ENCODE results near the gene HOXA2. TPM values are rescaled to one million over a fixed set of nuclear protein-coding genes. Genes with fewer than 3 reads are reported as not detected.
A peak's percentile ranks its signal among the peaks of the same experiment; 100 is the strongest.

The HOXA2 gene
- total RNA-seq, 1 donor from 2014 or later = 0.69 TPM

DNA sequence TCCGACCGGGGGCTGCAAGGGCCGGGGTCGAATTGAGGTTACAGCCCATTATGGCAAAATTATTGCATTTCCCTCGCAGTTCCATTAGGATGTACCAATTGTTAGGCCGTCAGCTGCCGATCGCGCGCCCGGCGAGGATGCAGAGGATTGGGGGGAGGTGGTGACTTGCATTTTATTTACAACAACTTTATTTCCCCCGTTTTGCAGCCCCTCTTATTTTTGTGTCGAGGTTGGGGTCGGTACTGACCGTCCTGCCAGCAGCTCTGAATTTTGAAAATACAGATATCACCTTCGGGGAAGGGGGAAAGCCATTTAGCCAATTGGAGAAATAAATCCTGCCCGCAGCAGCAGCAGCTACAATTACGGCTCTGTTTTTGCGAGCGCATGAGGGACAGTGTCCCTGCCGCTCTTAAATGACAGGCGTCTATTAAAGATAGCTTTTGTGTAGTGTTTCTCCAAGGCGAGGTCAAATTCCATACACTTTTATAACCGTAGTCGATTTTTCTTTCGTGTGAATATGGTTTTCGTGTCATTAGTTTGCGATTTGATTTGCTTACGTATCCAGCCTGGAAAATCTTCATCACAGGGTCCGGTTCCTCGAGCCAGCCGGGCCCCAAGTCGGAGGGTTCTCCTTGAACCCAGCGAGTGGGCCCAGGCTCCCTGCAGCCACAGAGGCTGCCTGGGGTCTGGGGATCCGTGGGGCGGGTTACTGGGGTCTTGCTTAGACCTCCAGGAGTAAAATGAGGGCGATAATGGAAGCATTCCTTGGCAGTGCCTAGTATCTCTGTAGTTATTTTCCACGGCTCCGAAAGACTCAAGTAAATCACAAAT lies 41.7 kb upstream of the HOXA2 start:
- H3K4me3 ChIP-seq (ENCODE audit: low read depth, low read length) = peak overlapping the region; percentile 75
- TF ChIP-seq, protein P1, sequence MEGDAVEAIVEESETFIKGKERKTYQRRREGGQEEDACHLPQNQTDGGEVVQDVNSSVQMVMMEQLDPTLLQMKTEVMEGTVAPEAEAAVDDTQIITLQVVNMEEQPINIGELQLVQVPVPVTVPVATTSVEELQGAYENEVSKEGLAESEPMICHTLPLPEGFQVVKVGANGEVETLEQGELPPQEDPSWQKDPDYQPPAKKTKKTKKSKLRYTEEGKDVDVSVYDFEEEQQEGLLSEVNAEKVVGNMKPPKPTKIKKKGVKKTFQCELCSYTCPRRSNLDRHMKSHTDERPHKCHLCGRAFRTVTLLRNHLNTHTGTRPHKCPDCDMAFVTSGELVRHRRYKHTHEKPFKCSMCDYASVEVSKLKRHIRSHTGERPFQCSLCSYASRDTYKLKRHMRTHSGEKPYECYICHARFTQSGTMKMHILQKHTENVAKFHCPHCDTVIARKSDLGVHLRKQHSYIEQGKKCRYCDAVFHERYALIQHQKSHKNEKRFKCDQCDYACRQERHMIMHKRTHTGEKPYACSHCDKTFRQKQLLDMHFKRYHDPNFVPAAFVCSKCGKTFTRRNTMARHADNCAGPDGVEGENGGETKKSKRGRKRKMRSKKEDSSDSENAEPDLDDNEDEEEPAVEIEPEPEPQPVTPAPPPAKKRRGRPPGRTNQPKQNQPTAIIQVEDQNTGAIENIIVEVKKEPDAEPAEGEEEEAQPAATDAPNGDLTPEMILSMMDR (conservative IDR thresholded peaks at IDR 0.05; ENCODE audit: low read depth, low read length) = no peak
- no peak for DNase-seq (ENCODE audit: low read depth)

DNA sequence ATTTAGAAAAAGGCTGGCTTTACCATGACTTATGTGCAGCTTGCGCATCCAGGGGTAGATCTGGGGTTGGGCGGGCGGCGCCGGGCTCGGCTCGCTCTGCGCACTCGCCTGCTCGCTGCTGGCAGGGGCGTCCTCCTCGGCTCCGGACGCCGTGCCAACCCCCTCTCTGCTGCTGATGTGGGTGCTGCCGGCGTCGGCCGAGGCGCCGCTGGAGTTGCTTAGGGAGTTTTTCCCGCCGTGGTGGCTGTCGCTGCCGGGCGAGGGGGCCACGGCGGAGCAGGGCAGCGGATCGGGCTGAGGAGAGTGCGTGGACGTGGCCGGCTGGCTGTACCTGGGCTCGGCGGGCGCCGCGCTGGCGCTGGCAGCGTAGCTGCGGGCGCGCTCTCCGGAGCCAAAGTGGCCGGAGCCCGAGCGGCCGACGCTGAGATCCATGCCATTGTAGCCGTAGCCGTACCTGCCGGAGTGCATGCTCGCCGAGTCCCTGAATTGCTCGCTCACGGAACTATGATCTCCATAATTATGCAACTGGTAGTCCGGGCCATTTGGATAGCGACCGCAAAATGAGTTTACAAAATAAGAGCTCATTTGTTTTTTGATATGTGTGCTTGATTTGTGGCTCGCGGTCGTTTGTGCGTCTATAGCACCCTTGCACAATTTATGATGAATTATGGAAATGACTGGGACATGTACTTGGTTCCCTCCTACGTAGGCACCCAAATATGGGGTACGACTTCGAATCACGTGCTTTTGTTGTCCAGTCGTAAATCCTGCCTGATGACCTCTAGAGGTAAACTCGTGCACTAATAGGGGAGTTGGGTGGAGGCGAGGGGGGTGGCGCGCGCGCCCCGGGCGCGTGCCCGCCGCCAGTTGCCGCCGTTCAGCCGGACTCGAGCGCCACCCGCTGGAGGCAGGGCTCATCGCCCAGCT lies 40.8 kb upstream of the HOXA2 start, which contains the start of gene HOXA5:
Gene HOXA5 (minus strand): TSS at position 659 of the 927 bp plus-strand sequence. CDS start 74 bp downstream, at position 585.
- TF ChIP-seq, protein P1 (conservative IDR thresholded peaks at IDR 0.05; ENCODE audit: low read depth, low read length) = peak; percentile 88
- peak within 1 kb of the TSS; percentile 75 for H3K4me3 ChIP-seq (ENCODE audit: low read depth, low read length)
- peak; percentile 90 for DNase-seq (ENCODE audit: low read depth)

DNA sequence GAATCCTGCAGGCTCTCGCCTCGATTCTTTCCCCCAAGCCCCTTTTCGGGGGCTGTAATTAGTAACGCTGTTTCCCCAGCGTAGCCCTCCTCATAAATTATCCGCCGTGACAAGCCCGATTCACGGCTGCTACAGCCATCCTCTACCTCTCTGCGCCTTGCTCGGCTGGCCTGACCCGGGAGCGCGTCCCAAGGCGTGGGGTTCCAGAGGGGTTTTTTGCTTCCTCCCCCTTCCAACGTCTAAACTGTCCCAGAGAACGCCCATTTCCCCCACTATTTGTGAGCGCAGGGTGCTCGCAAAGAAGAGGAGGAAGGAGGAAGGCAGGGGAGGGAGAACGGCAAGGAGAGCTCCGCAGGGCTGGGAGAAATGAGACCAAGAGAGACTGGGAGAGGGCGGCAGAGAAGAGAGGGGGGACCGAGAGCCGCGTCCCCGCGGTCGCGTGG lies 40.1 kb upstream of the HOXA2 start:
- TF ChIP-seq, protein P1 (conservative IDR thresholded peaks at IDR 0.05; ENCODE audit: low read depth, low read length) = no peak
- DNase-seq (ENCODE audit: low read depth) = no peak
- H3K4me3 ChIP-seq (ENCODE audit: low read depth, low read length) = peak overlapping the region; percentile 75

DNA sequence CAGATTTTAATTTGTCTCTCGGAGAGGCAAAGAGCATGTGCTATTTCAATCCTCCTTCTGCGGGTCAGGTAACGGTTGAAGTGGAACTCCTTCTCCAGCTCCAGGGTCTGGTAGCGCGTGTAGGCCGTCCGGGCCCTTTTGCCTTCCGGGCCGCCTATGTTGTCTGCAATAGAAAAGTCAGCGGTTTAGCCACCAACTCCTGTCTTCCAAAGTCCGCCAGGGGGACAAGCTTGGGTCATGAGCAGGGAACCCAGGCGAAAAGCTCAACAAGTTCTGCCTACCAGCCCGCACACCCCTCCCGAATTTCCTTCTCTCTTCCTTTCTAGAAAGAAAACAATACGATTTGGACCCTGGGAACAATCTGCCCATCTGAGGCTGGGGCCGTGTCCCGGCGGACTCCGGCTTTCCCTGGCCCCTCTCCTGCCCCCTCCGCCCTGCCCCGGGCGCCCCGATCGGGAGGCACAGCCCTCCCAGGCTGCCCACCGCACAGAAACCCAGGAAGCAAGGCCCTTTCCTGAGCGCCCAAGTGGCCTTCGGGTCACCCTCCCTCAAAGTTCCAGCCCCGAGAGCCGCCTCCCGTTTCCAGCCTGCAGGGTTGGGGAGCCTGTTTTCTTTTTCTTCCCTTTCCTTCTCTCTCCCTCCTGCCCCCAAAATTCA lies 39.6 kb upstream of the HOXA2 start:
- TF ChIP-seq, protein P1 (conservative IDR thresholded peaks at IDR 0.05; ENCODE audit: low read depth, low read length) = peak; percentile 43
- no peak for DNase-seq (ENCODE audit: low read depth)
- H3K4me3 ChIP-seq (ENCODE audit: low read depth, low read length) = peak overlapping the region; percentile 75

DNA sequence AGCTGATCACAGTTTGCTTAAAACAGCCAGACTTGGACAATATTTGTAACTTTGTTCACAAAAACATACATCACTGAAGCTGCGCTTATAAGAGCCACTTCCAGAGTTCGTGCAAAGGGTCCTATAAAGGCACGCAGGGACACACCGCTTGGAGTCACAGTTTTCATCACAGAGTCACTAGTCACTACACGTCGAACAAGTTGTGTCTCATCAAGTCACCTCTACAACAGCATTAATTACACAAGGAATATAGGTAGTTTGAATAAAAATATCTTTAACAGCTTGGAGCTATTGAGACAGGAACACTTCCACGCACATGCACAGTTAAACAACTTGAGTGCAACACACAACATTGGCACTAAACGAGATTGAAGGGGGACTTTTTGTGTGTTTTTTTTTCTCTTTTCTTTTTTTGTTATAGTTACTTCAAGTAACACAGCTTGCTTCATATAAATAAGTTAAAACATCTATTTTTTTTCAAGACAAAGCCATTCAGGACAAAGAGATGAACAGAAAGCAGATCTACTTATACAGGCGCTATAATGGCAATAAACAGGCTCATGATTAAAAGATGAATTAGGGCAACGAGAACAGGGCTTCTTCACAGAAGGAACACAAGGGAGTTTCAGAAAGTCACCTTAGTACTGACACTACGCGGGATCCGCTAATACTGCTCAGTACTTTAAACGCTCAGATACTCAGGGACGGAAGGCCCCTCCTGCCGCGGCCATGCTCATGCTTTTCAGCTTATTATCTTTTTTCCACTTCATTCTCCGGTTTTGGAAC lies 38.8 kb upstream of the HOXA2 start:
- TF ChIP-seq, protein P1 (conservative IDR thresholded peaks at IDR 0.05; ENCODE audit: low read depth, low read length) = no peak
- H3K4me3 ChIP-seq (ENCODE audit: low read depth, low read length) = peak overlapping the region; percentile 75
- no peak for DNase-seq (ENCODE audit: low read depth)

Data from epithelial cell of proximal tubule (primary cell).